Left renal cortex interstitium (tissue), 4 donors: ENCODE measurements around the gene TREH. TPM values are rescaled to one million over a fixed set of nuclear protein-coding genes. Genes with fewer than 3 reads are reported as not detected.
"Not testable (repeated sequence)": the region's sequence is repeated elsewhere in the genome, so short reads cannot be mapped to it uniquely, and the experiment has no call there.

ENCODE experiments used
- DNase-seq, 4 donors: peaks; one replicate each; pipeline ENCODE4 v3.0.0-alpha.2; 2013; ENCODE audit warnings: low read depth in 4 of 4, low spot score in 2 of 4, missing footprints in 1 of 4
- polyA plus RNA-seq, 4 donors: library from polyadenylated mRNA; unstranded; fragments of 120-200 nt; gene quantifications; one replicate each; pipeline ENCODE4 v1.2.1, GENCODE V29; 2013; ENCODE audit not compliant: insufficient read length in 4 of 4

The TREH gene
- polyA plus RNA-seq, 4 donors, result 0.78 to 2.3 (median 1.8) TPM

- DNase-seq, result no peak
Measured at GRCh38 chr11:118699506-118700220, 20.2 kb upstream of the TREH start.

- DNase-seq, result no peak
Measured at GRCh38 chr11:118697346-118697745, 17.9 kb upstream of the TREH start.

- no peak for DNase-seq
Measured at GRCh38 chr11:118696673-118697226, 17.3 kb upstream of the TREH start.

GRCh38 chr11:118694771-118695170, 15.3 kb upstream of the TREH start:
- no peak for DNase-seq

GRCh38 chr11:118694185-118694584, 14.7 kb upstream of the TREH start:
- no peak for DNase-seq

GRCh38 chr11:118691926-118692830, 12.7 kb upstream of the TREH start:
- no peak for DNase-seq

- DNase-seq, result no peak
Measured at GRCh38 chr11:118690553-118691304, 11.3 kb upstream of the TREH start.

GRCh38 chr11:118689852-118690552, 10.6 kb upstream of the TREH start:
- DNase-seq, result peak; percentile 65 to 91 (median 86)

- DNase-seq, result no peak
Measured at GRCh38 chr11:118689503-118689851, 10.0 kb upstream of the TREH start.

- DNase-seq, result no peak
Measured at GRCh38 chr11:118688851-118689502, 9.5 kb upstream of the TREH start.

GRCh38 chr11:118688339-118688738, 8.9 kb upstream of the TREH start:
- DNase-seq, result not testable (repeated sequence)

GRCh38 chr11:118687906-118688305, 8.5 kb upstream of the TREH start:
- DNase-seq, result no peak

- DNase-seq, result no peak
Measured at GRCh38 chr11:118684187-118684586, 4.7 kb upstream of the TREH start.

- not testable (repeated sequence) for DNase-seq
Measured at GRCh38 chr11:118682939-118683338, 3.5 kb upstream of the TREH start.

GRCh38 chr11:118682372-118682771, 2.9 kb upstream of the TREH start:
- DNase-seq, result no peak

- DNase-seq, result not testable (repeated sequence)
Measured at GRCh38 chr11:118678908-118679307, 542 bp downstream of the TREH start.

GRCh38 chr11:118677977-118678376, 1.5 kb downstream of the TREH start:
- no peak for DNase-seq

GRCh38 chr11:118674082-118674435, 5.4 kb downstream of the TREH start:
- no peak for DNase-seq

- DNase-seq, result no peak
Measured at GRCh38 chr11:118673361-118674081, 5.9 kb downstream of the TREH start.
